Ishikawa (cell line): ENCODE data around the gene SMPDL3A.

Source experiments
- CEBPB ChIP-seq: IDR thresholded peaks from 2 replicates; pipeline ENCODE4 v1.6.1; 2012
- CREB1 ChIP-seq: IDR thresholded peaks from 2 replicates; pipeline ENCODE4 v1.6.1; 2012; ENCODE audit warnings: low read depth
- EGR1 ChIP-seq: IDR thresholded peaks from 2 replicates; pipeline ENCODE4 v1.6.1; 2012
- EP300 ChIP-seq: IDR thresholded peaks from 2 replicates; pipeline ENCODE4 v1.6.1; 2012; ENCODE audit warnings: borderline replicate concordance
- FOXM1 ChIP-seq: IDR thresholded peaks from 2 replicates; pipeline ENCODE4 v1.6.1; 2012; ENCODE audit warnings: low read depth, borderline replicate concordance
- MAX ChIP-seq: IDR thresholded peaks from 2 replicates; pipeline ENCODE4 v1.6.1; 2012
- NFIC ChIP-seq: IDR thresholded peaks from 2 replicates; pipeline ENCODE4 v1.6.1; 2012
- RAD21 ChIP-seq: IDR thresholded peaks from 2 replicates; pipeline ENCODE4 v1.6.1; 2012; ENCODE audit warnings: low read depth
- REST ChIP-seq: IDR thresholded peaks from 2 replicates; pipeline ENCODE4 v1.6.1; 2012; ENCODE audit warnings: low read depth, mild to moderate bottlenecking
- TAF1 ChIP-seq: IDR thresholded peaks from 2 replicates; pipeline ENCODE4 v1.6.1; 2012; ENCODE audit warnings: low read depth, mild to moderate bottlenecking
- TCF12 ChIP-seq: IDR thresholded peaks from 2 replicates; pipeline ENCODE4 v1.6.1; 2012; ENCODE audit warnings: low read depth
- TEAD4 ChIP-seq: IDR thresholded peaks from 2 replicates; pipeline ENCODE4 v1.6.1; 2012
- USF1 ChIP-seq: IDR thresholded peaks from 2 replicates; pipeline ENCODE4 v1.6.1; 2012
- YY1 ChIP-seq: IDR thresholded peaks from 2 replicates; pipeline ENCODE4 v1.6.1; 2012; ENCODE audit warnings: low read depth
- ZBTB7A ChIP-seq: IDR thresholded peaks from 2 replicates; pipeline ENCODE4 v1.6.1; 2012; ENCODE audit warnings: low read depth

SMPDL3A gene

GRCh38 chr6:122790028-122790422 is 967 bp downstream of the SMPDL3A start:
- no peak for TF ChIP-seq CREB1
- TF ChIP-seq TEAD4 = no peak
- TF ChIP-seq TCF12 = no peak; the same call in 1 of the 2 replicates
- TF ChIP-seq MAX = no peak
- no peak for TF ChIP-seq EGR1
- no peak for TF ChIP-seq EP300
- no peak for TF ChIP-seq YY1
- no peak for TF ChIP-seq USF1
- TF ChIP-seq CEBPB = no peak
- no peak for TF ChIP-seq ZBTB7A
- no peak for TF ChIP-seq TAF1
- TF ChIP-seq FOXM1 = no peak
- no peak for TF ChIP-seq REST
- no peak for TF ChIP-seq NFIC
- no peak for TF ChIP-seq RAD21

DNA sequence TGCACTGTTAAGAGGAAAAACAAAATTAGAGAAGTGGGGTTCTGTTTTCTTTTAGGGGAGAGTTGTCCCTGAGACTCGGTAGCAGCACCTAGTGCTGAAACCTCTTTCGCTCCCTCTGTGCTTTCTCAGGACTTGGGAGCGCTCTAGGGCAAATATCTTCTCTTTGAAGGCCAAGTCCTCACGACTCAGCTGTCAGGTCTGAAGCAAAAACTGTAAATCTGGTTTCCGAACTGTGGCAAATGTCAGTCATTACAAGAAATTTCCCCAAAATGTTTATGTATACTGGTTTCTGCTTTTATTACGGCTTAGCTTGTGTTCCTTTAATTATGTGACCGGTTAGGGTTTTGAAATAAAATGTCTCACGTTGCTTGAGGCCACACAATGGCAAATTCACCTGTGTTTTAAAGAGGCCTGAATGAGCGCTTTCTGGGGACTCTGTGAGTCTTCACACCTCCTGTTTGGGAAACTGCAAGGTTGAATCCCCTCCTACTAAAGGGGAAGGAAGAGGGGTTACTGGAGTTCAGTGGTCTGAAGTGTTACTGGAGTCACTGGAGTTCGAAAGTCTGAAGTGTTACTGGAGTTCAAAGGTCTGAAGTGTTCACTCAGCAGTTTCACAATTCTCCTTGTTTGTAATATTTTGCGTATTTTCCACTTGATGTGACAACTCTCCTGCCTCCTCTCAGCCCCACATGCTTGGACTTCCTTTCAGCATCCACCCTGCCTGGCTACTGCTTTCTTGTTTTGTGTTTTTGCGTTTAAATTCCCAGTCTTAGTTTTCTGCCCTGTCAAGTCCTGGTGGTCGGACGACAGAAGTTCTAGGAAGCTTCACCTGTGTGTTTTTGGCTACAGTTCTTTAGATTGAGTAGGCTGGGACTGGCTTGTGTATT is 1.6 kb downstream of the SMPDL3A start:
- TF ChIP-seq TAF1 (no peak), EGR1 (no peak), TEAD4 (no peak), CEBPB (no peak), FOXM1 (no peak), MAX (no peak), EP300 (no peak), NFIC (no peak), USF1 (no peak), RAD21 (no peak), ZBTB7A (no peak), REST (no peak)

GRCh38 chr6:122791310-122791679 is 2.2 kb downstream of the SMPDL3A start:
- no peak for TF ChIP-seq EP300
- no peak for TF ChIP-seq TEAD4
- TF ChIP-seq CREB1 = no peak
- TF ChIP-seq ZBTB7A = no peak
- TF ChIP-seq FOXM1 = no peak
- no peak for TF ChIP-seq USF1
- TF ChIP-seq MAX = no peak
- TF ChIP-seq YY1 = no peak
- TF ChIP-seq NFIC = no peak
- no peak for TF ChIP-seq REST
- TF ChIP-seq EGR1 = no peak
- no peak for TF ChIP-seq CEBPB
- TF ChIP-seq TCF12 = no peak
- no peak for TF ChIP-seq TAF1
- TF ChIP-seq RAD21 = no peak
